ENCODE results near the gene RBMS3.

The RBMS3 gene

DNA sequence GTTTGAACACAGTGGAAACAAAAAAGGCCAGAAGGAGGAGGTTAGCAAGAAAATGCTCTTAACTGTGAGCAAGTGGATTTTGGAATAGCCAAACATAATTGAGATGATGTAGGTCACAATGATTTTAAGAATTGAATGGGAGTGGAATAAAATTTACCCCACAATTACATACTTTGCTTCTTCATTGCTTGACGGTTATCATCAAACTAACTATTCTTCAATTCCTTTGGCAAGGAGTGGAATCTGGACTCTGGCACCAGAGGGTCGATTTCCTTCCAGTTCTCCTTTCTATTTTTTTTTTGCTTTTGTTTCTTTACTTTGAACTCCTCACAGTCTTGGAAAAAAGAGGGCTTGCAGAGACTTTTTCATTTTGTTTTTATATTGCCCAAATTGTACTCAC lies 691.0 kb downstream of the RBMS3 start:
- Histone ChIP-seq H3K4me3 (no peak overlapping the region), H3K27ac (no peak overlapping the region)
- DNase-seq (ENCODE audit: low spot score), result no peak
- TF ChIP-seq, protein P1, sequence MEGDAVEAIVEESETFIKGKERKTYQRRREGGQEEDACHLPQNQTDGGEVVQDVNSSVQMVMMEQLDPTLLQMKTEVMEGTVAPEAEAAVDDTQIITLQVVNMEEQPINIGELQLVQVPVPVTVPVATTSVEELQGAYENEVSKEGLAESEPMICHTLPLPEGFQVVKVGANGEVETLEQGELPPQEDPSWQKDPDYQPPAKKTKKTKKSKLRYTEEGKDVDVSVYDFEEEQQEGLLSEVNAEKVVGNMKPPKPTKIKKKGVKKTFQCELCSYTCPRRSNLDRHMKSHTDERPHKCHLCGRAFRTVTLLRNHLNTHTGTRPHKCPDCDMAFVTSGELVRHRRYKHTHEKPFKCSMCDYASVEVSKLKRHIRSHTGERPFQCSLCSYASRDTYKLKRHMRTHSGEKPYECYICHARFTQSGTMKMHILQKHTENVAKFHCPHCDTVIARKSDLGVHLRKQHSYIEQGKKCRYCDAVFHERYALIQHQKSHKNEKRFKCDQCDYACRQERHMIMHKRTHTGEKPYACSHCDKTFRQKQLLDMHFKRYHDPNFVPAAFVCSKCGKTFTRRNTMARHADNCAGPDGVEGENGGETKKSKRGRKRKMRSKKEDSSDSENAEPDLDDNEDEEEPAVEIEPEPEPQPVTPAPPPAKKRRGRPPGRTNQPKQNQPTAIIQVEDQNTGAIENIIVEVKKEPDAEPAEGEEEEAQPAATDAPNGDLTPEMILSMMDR (IDR thresholded peaks at IDR 0.05), result no peak

- DNase-seq (ENCODE audit: low spot score), result no peak
These were observed 691.6 kb downstream of the RBMS3 start for GRCh38 chr3:29972320-29972993.

GRCh38 chr3:29973763-29974162 lies 692.9 kb downstream of the RBMS3 start:
- TF ChIP-seq, protein P1 (IDR thresholded peaks at IDR 0.05), result no peak
- Histone ChIP-seq H3K4me3 (no peak overlapping the region), H3K27ac (no peak overlapping the region)
- DNase-seq (ENCODE audit: low spot score), result no peak

More at GRCh38 chr3:29972320-29972993, 691.6 kb downstream of the RBMS3 start:
- TF ChIP-seq, protein P1 (IDR thresholded peaks at IDR 0.05), result no peak
- Histone ChIP-seq H3K27ac (no peak overlapping the region), H3K4me3 (no peak overlapping the region)

- TF ChIP-seq, protein P1 (IDR thresholded peaks at IDR 0.05), result no peak
- no peak overlapping the region for H3K27ac ChIP-seq
These were observed 696.0 kb downstream of the RBMS3 start for GRCh38 chr3:29976871-29977270.

GRCh38 chr3:29977360-29977759 lies 696.5 kb downstream of the RBMS3 start:
- no peak for DNase-seq (ENCODE audit: low spot score)
- H3K4me3 ChIP-seq, result no peak overlapping the region
- TF ChIP-seq, protein P1 (IDR thresholded peaks at IDR 0.05), result no peak
- H3K27ac ChIP-seq, result no peak overlapping the region

More at GRCh38 chr3:29976871-29977270, 696.0 kb downstream of the RBMS3 start:
- no peak overlapping the region for H3K4me3 ChIP-seq
- no peak for DNase-seq (ENCODE audit: low spot score)

GRCh38 chr3:29978036-29978435 lies 697.2 kb downstream of the RBMS3 start:
- H3K27ac ChIP-seq, result no peak overlapping the region
- no peak overlapping the region for H3K4me3 ChIP-seq
- no peak for DNase-seq (ENCODE audit: low spot score)
- TF ChIP-seq, protein P1 (IDR thresholded peaks at IDR 0.05), result no peak

DNA sequence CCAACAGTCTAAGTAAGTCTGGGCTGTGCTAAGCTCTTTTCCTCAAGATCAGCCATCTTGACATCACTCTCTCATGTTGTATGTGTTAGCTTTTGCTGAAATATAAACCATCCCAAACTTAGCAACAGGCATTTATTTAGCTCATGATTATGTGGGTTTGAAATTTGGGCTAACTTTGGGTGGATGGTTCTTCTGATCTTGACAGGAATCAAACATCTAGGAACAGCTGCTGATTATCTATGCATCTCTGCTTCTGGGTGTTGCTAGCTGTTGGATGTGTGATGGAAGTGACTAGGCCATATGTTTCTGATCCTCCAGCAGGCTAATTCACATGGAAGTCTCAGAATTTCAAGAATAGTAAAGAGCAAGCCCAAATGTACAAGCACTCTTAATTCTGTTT lies 710.3 kb downstream of the RBMS3 start:
- no peak overlapping the region for H3K4me3 ChIP-seq
- no peak overlapping the region for H3K27ac ChIP-seq
- no peak for DNase-seq (ENCODE audit: low spot score)
- TF ChIP-seq, protein P1 (IDR thresholded peaks at IDR 0.05), result no peak

All from coronary artery (tissue), 2 donors.